Sigmoid colon (tissue), 4 donors: ENCODE results near the gene CASQ2.

ENCODE experiments used
- CTCF ChIP-seq, 4 experiments: fragments of 450-650 bp in 3 of 4; fragments of 200-600 bp in 1 of 4; IDR thresholded peaks; one replicate each; pipeline ENCODE4 v1.5.1; 2016 to 2019; ENCODE audit warnings: antibody characterized with exemption in 4 of 4, mild to moderate bottlenecking in 3 of 4, moderate library complexity in 2 of 4
- EP300 ChIP-seq, 4 donors: sonication (generic); formaldehyde crosslinking; IDR thresholded peaks; one replicate each; pipeline ENCODE4 v1.6.1; 2017; ENCODE audit warnings: antibody characterized with exemption in 4 of 4
- POLR2A ChIP-seq, 2 donors: fragments of 450-650 bp; IDR thresholded peaks; one replicate each; pipeline ENCODE4 v1.6.1; 2016; ENCODE audit warnings: antibody characterized with exemption in 2 of 2, mild to moderate bottlenecking in 2 of 2, moderate library complexity in 2 of 2
- POLR2AphosphoS5 ChIP-seq, 4 donors: sonication (generic); formaldehyde crosslinking; IDR thresholded peaks; one replicate each; pipeline ENCODE4 v1.6.1; 2017; ENCODE audit warnings: antibody characterized with exemption in 4 of 4

DNA sequence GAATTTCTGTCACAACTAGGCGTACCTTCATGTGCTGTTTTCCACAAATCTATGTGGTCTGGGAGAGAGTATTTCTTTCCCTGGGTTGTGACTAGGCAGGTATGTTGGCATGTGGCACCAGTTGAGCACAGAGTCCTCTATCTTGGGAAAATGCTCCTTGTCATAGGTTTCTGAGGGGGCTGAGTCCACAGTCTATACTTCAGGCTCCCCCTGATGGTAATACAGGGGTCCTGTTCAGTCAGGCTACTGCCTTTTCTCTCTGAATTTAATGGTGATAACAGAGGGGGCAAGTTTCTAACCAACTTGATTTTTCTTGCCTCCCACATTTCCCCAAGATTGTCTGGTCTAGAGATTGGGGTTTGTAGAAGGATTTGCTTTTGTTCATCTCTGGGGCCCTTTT is 90.9 kb downstream of the CASQ2 start:
- TF ChIP-seq CTCF (IDR thresholded peaks at IDR 0.05) (no peak), POLR2A (IDR thresholded peaks at IDR 0.05) (no peak), EP300 (IDR thresholded peaks at IDR 0.05) (no peak), POLR2AphosphoS5 (IDR thresholded peaks at IDR 0.05) (no peak)
